Lower leg skin (tissue), 4 donors: ENCODE data around the gene GSG1L. TPM values are rescaled to one million over a fixed set of nuclear protein-coding genes. Genes with fewer than 3 reads are reported as not detected.

Source experiments
- DNase-seq, 2 donors: peaks; one replicate each; pipeline ENCODE4 v3.0.0-alpha.2; 2019; ENCODE audit warnings: low spot score in 2 of 2
- H3K4me3 ChIP-seq: fragments of 200-600 bp; sonication (generic); 2 replicates; pipeline ENCODE4 v1.5.1; 2017; ENCODE audit warnings: mild to moderate bottlenecking, low read depth; ENCODE audit not compliant: poor library complexity, severe bottlenecking
- CTCF ChIP-seq, 3 donors: fragments of 450-650 bp; IDR thresholded peaks; one replicate each; pipeline ENCODE4 v1.5.1; 2016; ENCODE audit warnings: antibody characterized with exemption in 3 of 3, mild to moderate bottlenecking in 3 of 3, moderate library complexity in 2 of 3
- POLR2A ChIP-seq, 2 donors: fragments of 450-650 bp; IDR thresholded peaks; one replicate each; pipeline ENCODE4 v1.6.1; 2016 to 2017; ENCODE audit warnings: antibody characterized with exemption in 2 of 2, mild to moderate bottlenecking in 1 of 2, moderate library complexity in 1 of 2
- whole genome bisulfite sequencing, 2 donors: methylation state at CpG; one replicate each; pipeline ENCODE4 v1.1.5; 2018; 5-methylcytosine and 5-hydroxymethylcytosine counted together
- intact Hi-C: fragments of 100-400 bp; cut with DNase I; formaldehyde crosslinking; loops from one replicate; pipeline ENCODE4 v1.15.0; 2023; ENCODE audit warnings: low total_unique reads
- total RNA-seq, 4 donors: library from RNA; depleted of rRNA; stranded (reverse); fragments of >200 nt; gene quantifications; one replicate each; pipeline ENCODE4 v1.1.0, GENCODE V29; 2016

GSG1L gene
- total RNA-seq, 4 donors from 2014 or later, result 0.49 to 1.1 (median 0.59) TPM; not detected in 1

- intact Hi-C loops, result no loop called here
- TF ChIP-seq CTCF (IDR thresholded peaks at IDR 0.05) (no peak), POLR2A (IDR thresholded peaks at IDR 0.05) (no peak)
- no peak overlapping the region for H3K4me3 ChIP-seq
- DNase-seq, result no peak
- 85 to 87% methylated on average over 26 to 27 of the region's 27 CpGs for WGBS, 2 donors
These were observed 293.8 kb downstream of the GSG1L start for GRCh38 chr16:27769561-27770255.

GRCh38 chr16:27768651-27769272, 294.8 kb downstream of the GSG1L start:
- H3K4me3 ChIP-seq, result no peak overlapping the region
- intact Hi-C loops, result no loop called here
- DNase-seq, result no peak
- TF ChIP-seq POLR2A (IDR thresholded peaks at IDR 0.05) (no peak), CTCF (IDR thresholded peaks at IDR 0.05) (no peak)
- 87 to 88% methylated on average over 7 to 8 of the region's 8 CpGs for WGBS, 2 donors

GRCh38 chr16:27767971-27768591, 295.4 kb downstream of the GSG1L start:
- intact Hi-C loops, result no loop called here
- WGBS, 2 donors, result 93 to 95% methylated on average over 2 to 5 of the region's 5 CpGs
- TF ChIP-seq CTCF (IDR thresholded peaks at IDR 0.05) (no peak), POLR2A (IDR thresholded peaks at IDR 0.05) (no peak)
- no peak for DNase-seq
- H3K4me3 ChIP-seq, result no peak overlapping the region

- DNase-seq, result no peak
- intact Hi-C loops, result no loop called here
- 90 to 92% methylated on average over 7 of the region's 7 CpGs for WGBS, 2 donors
- no peak overlapping the region for H3K4me3 ChIP-seq
- TF ChIP-seq POLR2A (IDR thresholded peaks at IDR 0.05) (no peak), CTCF (IDR thresholded peaks at IDR 0.05) (no peak)
These were observed 296.4 kb downstream of the GSG1L start for GRCh38 chr16:27767081-27767480.

- TF ChIP-seq POLR2A (IDR thresholded peaks at IDR 0.05), result no peak
- TF ChIP-seq CTCF (IDR thresholded peaks at IDR 0.05), result no peak
- 93 to 95% methylated on average over 20 to 21 of the region's 21 CpGs for WGBS, 2 donors
- DNase-seq, result no peak
- intact Hi-C loops, result no loop called here
- no peak overlapping the region for H3K4me3 ChIP-seq
These were observed 297.1 kb downstream of the GSG1L start for GRCh38 chr16:27766236-27766925.
